RKO (cell line): ENCODE measurements around the gene SOX2.

Experiments used
- DNase-seq: peaks from one replicate; pipeline ENCODE4 v3.0.0-alpha.2; 2016; ENCODE audit warnings: low spot score

SOX2 gene

DNA sequence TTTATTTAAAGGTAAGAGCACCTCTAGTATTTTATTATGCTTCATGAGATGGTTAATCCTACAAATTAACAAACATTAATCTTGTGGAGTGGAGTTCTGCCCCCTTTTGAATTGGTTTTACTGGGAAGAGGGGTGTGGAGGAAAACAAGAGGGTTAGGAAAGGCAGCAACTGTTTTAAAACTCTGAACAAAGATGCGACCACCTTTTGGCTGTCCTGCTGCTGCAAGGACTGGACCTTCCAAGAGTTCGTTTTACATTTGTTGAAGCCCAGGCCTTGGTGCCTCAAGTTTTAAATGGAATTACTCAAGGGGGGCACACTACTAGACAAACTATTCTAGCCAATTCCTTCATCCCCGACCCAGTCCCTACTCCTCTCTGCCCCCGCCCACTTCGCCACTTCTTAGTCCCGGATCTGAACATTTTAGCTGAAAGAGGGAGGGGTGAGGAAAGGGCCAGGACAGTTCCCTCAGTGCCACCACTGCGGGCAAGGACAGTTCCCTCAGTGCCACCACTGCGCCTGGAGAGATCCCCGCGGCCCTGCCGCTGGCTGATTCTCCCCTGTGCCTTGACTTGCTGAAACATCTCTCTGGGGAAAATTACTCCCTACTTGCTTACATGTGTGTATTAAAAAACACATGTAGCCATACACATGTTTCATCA, 11.2 kb downstream of the SOX2 start:
- DNase-seq, result no peak

DNA sequence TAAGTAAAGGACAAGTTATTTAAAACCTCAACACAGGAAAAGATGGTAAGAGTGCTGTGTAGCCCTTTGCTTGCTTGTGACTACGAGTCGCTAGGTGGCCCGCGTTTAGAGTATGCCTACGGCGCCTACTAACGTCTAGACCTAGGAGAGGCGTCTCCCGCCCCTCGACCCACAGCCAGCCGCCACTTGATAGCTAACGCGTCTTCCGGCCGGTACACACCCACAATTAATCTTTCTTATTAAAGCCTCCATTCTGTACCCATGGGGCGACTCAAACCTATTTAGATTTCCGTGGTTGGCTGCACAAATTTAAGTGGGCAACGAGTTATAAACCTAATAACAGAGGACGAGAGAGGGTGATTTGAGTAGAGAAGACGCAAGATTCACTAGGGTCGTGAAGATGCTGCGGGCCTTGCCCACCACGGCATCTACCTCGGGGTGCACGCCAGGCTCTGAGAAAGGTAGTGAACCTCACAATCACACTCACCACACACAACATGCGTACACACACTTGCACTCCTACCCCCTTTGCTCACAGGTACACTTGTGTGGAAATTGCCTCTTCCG, 12.0 kb downstream of the SOX2 start:
- DNase-seq, result no peak

DNA sequence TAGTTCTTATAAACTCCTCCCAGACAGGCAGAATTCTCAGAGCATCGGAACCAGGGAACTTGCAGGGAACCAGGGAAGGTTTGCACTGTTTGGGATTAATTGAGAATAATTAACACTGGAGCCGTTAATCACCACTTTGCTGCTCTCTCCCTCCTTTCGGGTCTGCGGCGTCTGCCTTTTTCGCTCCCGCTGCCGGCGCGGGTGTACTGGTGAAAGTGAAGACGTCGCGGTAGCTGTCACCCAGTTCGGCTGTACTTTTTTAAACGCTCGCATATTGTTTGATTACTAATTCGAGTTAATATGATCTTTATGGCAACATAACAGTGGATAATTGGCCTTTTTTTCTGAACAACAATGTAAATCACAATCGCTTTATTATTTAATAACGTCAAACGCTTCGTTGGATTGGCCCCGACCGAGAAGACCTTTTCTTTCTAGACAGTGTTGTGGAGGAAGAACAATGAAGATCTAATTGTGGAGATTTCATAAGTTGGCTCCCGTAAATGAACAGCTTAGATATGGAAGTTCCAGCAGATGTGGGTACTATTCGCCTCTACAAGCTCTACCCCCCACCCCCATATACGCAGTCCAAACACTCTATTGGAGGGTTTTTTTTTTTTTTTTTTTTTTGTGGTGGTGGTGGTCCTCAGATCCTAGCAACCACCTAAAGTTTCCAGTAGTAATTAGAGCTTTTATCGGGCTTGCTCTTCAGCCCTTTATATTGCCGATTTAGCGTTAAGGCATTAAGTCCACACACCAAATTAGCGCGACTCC, 12.7 kb downstream of the SOX2 start:
- no peak for DNase-seq

DNA sequence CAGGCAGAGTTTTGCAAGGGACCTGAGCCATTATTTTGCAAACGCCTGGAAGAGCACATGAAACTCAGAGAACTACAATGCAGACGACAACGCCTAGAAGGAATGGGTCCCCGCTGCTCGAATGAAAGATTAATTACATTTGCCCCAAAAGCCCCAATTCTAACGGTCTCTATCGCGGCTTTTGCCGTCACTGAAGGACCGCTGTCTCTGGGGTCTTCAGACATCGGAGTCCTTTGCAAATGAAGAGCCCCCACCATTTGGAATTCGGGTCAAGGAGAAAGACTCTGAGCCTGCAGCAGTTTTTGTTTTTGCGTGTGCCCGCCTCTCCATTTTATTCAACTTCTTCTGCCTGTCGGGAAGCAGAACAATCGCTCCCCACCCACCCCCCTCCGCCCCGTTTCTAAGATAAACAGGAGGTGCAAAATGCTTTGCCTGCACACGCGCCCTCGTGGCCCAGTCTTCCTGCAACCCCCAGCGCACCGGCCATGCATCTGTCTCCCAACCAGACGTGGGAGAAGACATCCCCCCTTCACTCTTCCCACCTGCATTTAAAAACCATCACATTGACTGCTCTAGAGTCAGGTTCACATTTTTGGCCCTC, 13.5 kb downstream of the SOX2 start:
- DNase-seq, result no peak

DNA sequence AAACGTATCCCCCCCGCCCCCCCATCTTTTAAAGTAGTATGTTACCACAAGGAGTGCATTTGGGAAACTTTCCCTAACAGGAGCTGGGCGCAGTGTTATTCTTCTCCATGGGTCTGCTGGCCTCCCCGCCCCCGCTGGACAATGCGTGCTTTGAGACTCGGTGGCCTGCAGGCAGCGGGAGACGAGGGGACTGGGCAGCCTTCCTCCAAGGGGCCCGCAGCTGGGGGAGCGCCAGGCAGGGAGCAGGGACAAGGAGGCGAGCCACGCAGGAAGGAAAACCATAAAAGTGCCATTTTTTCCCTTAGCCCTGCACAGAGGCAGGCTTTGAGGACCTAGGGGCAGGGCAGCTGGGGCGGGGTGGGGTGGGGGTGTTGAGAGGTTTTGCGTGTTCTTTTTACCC, 14.1 kb downstream of the SOX2 start:
- no peak for DNase-seq

DNA sequence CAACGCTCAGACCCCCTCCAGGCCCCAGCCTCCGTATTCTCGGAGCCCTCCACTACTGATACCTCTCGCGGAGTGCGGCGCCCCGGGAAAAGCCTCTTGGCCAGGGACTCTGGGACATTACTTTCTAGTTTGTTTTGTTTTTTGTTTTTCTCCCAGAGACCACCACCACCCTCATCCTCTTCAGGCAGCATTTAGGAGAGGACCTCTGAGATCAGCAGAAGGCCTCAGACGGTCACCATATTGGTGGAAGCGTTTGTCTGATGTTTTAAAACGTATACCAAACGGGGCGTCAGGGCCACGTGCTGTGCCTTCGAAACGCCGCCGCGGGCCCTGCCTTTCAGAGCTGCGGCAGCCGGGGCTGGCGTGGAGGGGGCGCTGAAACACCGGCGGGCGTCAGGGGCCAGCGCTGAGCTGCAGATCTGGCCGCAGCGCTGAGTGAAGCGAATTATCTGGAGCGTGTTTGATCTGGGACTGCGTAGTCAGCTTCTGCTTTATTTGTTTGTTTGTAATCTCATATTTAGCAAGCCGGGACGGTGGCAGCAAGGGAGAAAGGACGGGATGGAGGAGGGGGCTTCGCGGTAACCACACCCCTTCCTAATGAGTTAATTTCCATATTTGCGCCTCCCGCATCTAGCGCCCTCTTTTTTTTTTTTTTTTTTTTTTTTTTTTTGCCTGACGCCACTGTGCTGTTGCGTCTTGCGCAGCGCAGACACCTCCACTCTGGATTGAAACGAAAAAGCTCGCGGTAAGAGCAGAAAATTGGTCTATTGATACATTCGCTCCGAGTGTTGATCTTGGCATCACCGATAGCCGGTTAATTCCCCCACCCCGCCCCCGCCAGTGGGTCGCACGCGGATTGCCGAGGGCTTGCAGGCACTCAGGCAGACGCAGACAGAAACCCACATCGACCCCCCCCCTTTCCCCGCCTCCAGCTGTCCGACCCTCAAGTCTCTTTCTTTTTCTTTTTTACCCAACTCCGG, 14.9 kb downstream of the SOX2 start:
- DNase-seq, result no peak

DNA sequence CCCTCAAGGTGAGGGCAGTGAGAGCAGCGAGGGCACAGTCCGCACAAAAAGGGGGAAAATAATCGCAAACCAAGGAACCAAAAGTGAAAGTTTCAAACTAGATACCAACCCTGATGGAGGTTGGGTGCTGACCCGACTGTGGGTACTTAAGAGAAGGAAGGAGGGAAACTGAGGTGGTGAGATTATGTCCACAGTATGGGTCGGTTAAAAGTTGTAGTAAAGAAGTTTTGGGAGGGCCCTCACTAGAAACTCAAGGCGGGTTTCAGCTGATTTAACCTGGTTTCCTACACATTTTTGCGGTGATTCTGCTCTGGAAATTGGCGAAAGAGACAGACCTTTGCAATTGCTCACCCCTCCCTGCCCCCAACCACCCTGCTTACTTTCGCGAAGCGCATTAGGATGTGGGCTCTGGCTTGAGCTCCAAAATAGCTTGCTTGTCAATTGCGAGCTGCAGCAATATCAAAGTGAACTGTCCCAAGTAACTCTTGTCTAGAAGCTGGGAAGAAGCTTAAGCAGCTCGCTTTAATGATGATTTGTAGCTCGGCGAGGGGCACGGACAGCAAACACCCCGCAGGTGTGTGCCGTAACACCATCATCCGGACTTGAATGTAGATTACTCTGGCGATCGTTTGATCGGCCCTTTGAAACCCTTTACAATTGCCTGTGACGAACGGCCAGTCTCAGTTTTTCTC, 15.8 kb downstream of the SOX2 start:
- no peak for DNase-seq

DNA sequence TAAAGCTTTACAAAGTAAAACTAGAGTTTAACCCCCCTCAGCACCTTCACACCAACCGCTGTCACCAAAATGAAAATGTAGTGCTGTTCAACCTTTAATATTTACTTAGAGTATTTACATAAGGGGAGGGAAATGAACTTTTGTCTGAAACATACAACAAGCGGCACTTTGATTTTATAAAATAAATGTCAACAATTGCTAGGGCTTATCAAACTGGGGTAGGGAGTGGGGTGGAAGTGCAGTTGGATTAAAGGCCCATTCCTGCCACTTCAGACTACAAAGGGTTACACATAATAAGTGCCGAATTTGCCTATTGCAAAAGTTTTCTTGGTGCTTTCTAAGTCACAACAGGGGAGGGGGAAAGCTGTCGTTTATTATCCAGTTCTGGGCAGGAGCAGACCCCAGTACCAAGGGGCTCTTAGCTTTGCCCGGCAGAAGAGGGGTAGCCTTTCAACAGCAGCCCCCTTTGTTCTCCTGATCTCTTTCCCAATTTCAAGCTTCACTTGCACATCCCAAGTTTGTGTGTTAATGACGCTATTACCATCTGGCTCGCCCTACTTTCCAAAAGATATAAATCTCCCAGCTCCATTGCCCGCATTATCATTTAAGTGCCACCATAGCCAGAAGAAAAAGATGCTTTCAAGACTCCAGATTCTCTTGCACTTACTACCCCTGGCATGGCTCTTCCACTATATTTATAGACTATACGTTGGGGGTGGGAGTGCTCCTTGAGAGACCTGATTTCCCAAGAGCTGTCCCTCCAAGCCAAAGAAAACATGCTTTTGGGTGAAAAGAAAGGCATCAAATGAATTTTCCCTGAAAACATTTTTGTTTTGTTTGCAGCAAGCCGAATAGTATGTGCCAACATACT, 17.0 kb downstream of the SOX2 start:
- no peak for DNase-seq

DNA sequence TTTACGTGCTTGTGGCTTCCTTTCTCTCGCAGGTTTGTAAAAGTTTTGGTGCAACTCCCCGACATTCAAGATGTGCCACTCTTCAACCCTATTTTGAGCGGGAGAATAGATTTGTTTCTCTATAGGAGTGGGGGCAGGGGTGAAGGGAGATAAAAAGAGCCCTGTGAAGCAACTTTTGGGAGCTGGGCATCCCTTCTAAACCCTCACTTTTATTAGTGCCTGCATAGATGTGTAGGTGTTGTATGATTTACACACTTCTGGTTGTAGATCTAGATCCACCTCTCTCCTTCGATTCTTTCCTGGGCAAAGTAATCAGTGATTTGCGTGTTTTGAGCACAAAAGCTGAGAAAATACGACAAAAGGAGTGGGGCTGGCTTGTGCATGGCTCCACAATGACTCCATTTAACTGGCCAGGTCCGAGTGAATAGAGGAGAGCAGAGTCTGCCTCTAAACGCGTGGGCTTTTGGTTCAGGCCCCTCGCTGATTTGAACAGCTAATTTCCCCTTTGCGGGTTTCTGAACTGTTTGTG, 17.7 kb downstream of the SOX2 start:
- DNase-seq, result no peak

DNA sequence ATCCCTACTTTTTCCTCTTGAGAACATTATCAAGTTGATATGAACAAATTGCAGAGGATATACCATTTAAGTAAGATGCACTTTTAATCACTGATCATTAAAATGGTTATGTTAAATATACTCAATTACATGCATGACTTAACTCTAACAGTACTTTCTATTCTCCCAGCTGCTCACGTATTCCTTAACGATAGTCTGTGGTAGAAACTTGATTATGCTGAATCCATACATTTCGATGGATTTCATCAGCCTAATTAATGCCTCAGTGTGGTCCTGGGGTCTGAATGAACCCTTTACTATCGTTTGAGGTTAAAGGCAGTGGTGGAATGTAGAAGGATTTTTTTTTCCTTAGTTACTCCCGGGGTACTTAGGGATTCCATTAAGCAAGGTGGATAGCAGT, 18.6 kb downstream of the SOX2 start:
- no peak for DNase-seq

DNA sequence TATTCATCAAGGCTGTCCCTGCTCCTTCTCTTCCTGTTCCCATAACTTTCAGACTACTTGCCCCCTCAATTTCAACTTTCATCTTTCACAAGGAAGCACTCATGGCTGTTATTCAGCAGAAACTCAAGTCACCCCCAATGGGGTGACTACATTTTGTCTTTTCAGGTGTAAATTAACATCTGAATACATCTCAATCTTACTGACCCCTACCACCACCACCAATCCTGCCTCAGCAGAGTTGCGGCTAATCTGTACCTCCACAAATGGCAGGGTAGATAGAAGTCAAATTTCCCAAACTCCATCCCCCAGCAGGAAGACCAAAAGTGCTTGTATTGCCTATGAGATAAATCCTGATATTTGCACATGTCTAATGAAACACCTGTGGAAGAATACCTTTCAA, 19.2 kb downstream of the SOX2 start:
- DNase-seq, result no peak

DNA sequence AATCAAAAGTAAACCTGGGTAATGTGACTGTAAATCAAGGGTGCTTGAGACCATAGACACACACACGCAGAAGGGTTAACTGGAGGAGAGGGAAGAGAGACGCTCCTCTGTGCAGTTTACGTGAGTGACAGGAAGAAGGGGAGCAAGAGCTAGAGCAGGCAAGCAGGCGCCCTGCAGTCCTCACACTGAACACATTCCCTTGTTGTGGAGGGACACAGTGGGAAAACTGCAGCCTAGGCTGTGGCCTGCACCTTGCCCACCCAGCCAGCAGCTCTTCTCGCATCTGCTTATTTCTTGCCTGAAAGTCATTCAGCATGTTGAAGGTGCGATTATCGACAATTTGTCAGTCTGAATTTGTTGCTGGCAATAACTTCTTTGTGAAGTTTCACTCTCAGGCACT, 24.2 kb downstream of the SOX2 start:
- no peak for DNase-seq

DNA sequence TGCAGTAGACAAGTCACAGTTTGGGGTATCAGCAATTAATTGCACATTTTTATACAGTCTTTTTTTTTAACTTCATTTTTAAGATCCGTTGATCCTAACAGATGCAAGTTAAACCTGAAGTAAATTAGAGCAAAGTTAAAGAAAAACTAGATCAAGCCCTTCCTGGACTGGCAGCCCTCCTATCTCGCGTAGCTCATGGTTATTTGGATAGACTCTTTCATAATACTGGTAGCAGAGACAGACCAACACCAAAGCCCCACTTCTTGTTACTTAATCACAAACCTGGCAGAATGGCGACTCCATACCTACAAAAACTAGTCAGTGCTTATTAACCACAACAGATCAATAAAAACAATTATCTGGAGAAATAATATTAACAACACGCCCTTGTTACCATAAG, 26.8 kb downstream of the SOX2 start:
- DNase-seq, result no peak

DNA sequence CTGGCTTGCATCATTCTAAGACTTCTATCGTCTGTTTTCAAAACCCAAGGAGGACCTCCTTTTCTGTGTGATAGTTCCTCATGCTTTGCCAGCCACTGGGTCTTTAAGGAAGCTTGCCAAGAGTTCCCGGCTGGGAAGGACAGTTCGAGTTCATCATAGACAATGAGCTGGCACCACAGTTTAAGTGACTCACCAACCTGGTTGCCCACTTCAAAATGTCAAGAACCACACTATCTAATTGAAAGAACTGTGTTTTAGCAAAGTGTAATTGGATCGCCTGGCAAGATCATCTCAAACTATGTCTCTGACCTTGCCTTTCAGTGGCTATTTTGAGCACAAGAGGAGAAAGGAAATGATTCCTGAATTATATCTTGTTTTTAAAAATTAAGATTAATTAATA, 27.9 kb downstream of the SOX2 start:
- DNase-seq, result peak; percentile 23

DNA sequence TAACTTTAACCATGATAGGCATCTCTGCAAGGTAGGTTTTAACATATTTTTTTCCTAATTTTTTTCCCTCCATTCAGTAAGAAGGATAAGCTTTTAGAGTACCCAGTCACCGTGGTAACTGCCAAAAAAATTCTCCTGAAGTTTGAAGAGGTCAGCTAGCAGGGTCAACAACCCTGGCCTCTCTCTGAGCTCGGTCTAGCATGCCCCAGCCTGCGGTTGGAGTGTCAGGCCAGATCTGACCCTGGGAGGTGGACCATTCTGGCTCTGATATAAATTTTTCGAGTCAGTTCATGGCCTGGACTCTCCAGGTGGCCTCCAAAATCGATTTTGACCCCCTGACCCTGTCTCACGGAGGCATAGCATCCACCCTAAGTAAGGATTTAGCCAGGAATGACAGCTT, 29.7 kb downstream of the SOX2 start:
- DNase-seq, result no peak

DNA sequence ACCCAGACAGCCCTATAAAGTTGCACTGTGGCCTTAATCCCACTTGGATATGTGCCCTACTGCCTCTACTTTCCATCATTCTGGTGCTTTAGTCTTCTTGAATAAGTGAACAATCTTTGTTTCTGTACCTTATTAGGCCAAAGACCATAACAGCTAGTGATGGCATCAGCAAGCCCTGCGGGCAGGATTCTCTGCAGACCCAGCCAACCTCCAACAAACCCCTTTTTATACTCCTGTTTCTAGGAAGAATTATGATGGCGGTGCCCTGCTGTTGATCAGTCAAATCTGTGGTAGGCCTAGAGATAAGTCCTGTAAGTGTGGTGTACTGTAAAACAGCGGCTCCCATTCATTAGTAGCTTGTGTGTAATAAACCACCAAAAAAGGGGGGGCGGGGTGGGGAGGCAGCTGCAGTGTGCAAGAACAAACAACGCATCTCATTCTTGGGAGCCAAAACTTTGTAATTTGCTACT, 40.5 kb downstream of the SOX2 start:
- no peak for DNase-seq

DNA sequence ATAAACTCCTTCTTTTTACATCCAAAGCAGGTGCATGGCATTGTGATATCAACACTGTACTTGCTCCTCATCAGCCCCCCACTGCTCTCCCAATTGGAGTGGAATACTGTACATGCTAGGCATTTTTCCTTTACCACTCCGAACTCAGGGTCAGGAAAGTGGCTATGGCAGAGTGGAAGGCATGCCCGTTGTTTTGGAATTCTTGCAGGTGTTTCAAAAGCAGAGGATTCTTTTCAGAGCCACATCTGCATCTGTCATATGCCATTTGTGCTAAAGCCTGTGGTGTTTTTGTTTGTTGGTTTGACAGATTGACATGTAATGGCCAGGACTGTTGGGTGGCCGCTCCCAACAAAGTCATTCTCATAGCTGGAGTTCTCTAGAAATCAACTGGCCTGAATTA, 41.7 kb downstream of the SOX2 start:
- DNase-seq, result no peak

DNA sequence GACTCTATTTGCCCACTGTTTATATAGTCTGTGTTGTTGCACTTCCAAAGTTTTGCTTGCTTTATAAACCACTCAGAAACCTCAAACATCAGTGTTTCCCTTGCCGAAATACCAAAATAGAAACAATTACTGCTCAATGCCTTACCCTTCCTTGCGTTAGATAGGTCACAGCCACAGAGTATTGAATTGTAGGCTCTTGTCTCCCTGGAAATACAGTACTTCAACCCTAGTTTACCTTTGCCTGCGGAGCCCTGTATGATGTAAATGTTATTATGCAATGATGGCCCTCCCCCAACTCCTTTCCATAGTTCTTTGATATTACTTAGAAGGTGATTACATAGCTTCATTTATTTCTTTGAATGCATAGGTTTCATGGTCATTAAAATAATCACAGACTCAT, 44.2 kb downstream of the SOX2 start:
- no peak for DNase-seq

DNA sequence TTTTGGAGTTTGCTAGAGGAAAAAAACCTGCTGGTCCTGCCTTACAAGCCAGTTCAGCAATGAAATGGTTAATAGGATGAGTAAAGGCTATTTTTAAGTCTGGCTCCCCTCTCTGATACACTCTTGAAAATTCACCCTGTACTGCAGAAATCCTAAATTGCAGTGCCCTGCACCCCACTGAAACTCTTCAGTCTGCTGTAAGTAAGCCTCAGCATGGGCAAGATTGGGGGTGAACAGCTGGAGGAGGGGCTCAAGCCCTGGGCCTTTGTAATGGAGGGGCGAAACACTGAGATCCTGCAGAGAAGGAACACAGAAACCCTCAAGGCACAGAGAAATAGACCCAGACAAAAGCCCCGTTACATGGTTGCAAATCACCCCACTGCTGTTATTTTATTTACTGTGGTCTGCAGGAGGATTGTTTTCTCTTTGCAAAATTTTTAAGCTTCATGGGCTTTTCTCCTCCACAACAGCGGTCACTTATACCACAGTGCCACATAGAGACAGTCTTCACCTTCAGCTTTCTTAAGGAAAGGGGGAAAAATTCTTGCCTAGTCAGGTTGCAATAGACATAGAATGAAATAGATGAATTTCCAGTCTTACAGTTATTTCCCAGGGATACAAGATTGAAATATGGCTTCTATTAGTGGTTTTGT, 45.0 kb downstream of the SOX2 start:
- no peak for DNase-seq
